MM.1S (cell line): ENCODE measurements around the gene IMPA2.

ENCODE experiments used
- DNase-seq: peaks from one replicate; pipeline ENCODE4 v3.0.0-alpha.2; 2015
- H2AFZ ChIP-seq: fragments of 300-600 bp; sonication (generic); 2 replicates; pipeline ENCODE4 v1.6.0; 2016; ENCODE audit warnings: antibody characterized with exemption, low read length
- H3F3A ChIP-seq: fragments of 300-600 bp; sonication (generic); 2 replicates; pipeline ENCODE4 v1.6.1; 2016; ENCODE audit warnings: mild to moderate bottlenecking, antibody characterized with exemption, low read length, moderate library complexity, mixed read lengths; ENCODE audit not compliant: insufficient read depth
- H3K27ac ChIP-seq: fragments of 300-600 bp; sonication (generic); 2 replicates; pipeline ENCODE4 v1.5.1; 2016; ENCODE audit warnings: mild to moderate bottlenecking, low read length
- H3K27me3 ChIP-seq: fragments of 300-600 bp; sonication (generic); replicated peaks from 2 replicates; pipeline ENCODE4 v1.6.0; 2016; ENCODE audit warnings: low read length; ENCODE audit not compliant: insufficient read depth
- H3K36me3 ChIP-seq: fragments of 300-600 bp; sonication (generic); replicated peaks from 2 replicates; pipeline ENCODE4 v1.6.1; 2016; ENCODE audit warnings: mild to moderate bottlenecking, low read length, mixed read lengths; ENCODE audit not compliant: insufficient read depth
- H3K4me1 ChIP-seq: fragments of 300-600 bp; sonication (generic); 2 replicates; pipeline ENCODE4 v1.6.1; 2016; ENCODE audit warnings: low read length, mixed read lengths
- H3K4me2 ChIP-seq: fragments of 300-600 bp; sonication (generic); 2 replicates; pipeline ENCODE4 v1.6.0; 2016; ENCODE audit warnings: low read depth, low read length
- H3K4me3 ChIP-seq: fragments of 300-600 bp; sonication (generic); 2 replicates; pipeline ENCODE4 v1.5.1; 2016; ENCODE audit warnings: low read length, mixed read lengths
- H3K79me2 ChIP-seq: fragments of 300-600 bp; sonication (generic); 2 replicates; pipeline ENCODE4 v1.6.1; 2016; ENCODE audit warnings: mixed run types, low read length, mixed read lengths
- H3K9ac ChIP-seq: fragments of 300-600 bp; sonication (generic); 2 replicates; pipeline ENCODE4 v1.6.1; 2016; ENCODE audit warnings: low read length, mixed read lengths
- H3K9me2 ChIP-seq: fragments of 300-600 bp; sonication (generic); replicated peaks from 2 replicates; pipeline ENCODE4 v1.6.1; 2016; ENCODE audit warnings: mild to moderate bottlenecking, low read length, mixed read lengths; ENCODE audit not compliant: insufficient read depth
- H3K9me3 ChIP-seq: fragments of 300-600 bp; sonication (generic); replicated peaks from 2 replicates; pipeline ENCODE4 v1.6.1; 2016; ENCODE audit warnings: mild to moderate bottlenecking, low read length, mixed read lengths; ENCODE audit not compliant: insufficient read depth
- H4K20me1 ChIP-seq: fragments of 300-600 bp; sonication (generic); 2 replicates; pipeline ENCODE4 v1.6.1; 2016; ENCODE audit warnings: mild to moderate bottlenecking, low read length, moderate library complexity, mixed read lengths; ENCODE audit not compliant: insufficient read depth
- CTCF ChIP-seq: fragments of 300-600 bp; sonication (generic); IDR thresholded peaks from 2 replicates; pipeline ENCODE4 v1.5.1; 2016; ENCODE audit warnings: antibody characterized with exemption, low read length, mixed read lengths
- EZH2 ChIP-seq: fragments of 300-600 bp; sonication (generic); optimal IDR thresholded peaks from 2 replicates; pipeline ENCODE3; 2017; ENCODE audit warnings: low read depth, mild to moderate bottlenecking, antibody characterized with exemption, low read length, mixed read lengths
- EZH2phosphoT487 ChIP-seq: fragments of 300-600 bp; sonication (generic); IDR thresholded peaks from 2 replicates; pipeline ENCODE4 v1.6.1; 2018; ENCODE audit warnings: antibody characterized with exemption, low read length

The IMPA2 gene

GRCh38 chr18:11985586-11985985, 4.3 kb downstream of the IMPA2 start:
- H3K9me3 ChIP-seq: no peaks in the 10 kb centered on the region
- H3K4me3 ChIP-seq: no peak overlapping the region
- H3K4me2 ChIP-seq: no peak overlapping the region
- no peaks in the 10 kb centered on the region for H4K20me1 ChIP-seq
- H3K79me2 ChIP-seq: no peaks in the 10 kb centered on the region
- H3K27ac ChIP-seq: no peak overlapping the region
- no peak for TF ChIP-seq CTCF
- TF ChIP-seq EZH2phosphoT487: no peak
- no peak for TF ChIP-seq EZH2
- no peaks in the 10 kb centered on the region for H3K27me3 ChIP-seq
- H3K9ac ChIP-seq: no peak overlapping the region
- H3K36me3 ChIP-seq: no peaks in the 10 kb centered on the region
- no peak for DNase-seq
- H3K9me2 ChIP-seq: no peaks in the 10 kb centered on the region
- H2AFZ ChIP-seq: no peak overlapping the region
- no peaks in the 10 kb centered on the region for H3K4me1 ChIP-seq
- H3F3A ChIP-seq: peaks cover 5% of the 10 kb centered on the region; the same call in 1 of the 2 replicates

- no peak for DNase-seq
- Histone ChIP-seq H3K4me2 (no peak overlapping the region), H3K27me3 (no peaks in the 10 kb centered on the region), H3K27ac (no peak overlapping the region), H3K4me3 (no peak overlapping the region), H3F3A (peaks cover 4% of the 10 kb centered on the region; the same call in 1 of the 2 replicates), H3K9ac (no peak overlapping the region), H3K79me2 (no peaks in the 10 kb centered on the region), H4K20me1 (no peaks in the 10 kb centered on the region), H3K9me2 (no peaks in the 10 kb centered on the region), H3K9me3 (no peaks in the 10 kb centered on the region), H2AFZ (no peak overlapping the region), H3K4me1 (no peaks in the 10 kb centered on the region), H3K36me3 (no peaks in the 10 kb centered on the region)
- TF ChIP-seq EZH2phosphoT487 (no peak), CTCF (no peak), EZH2 (no peak)
Measured at GRCh38 chr18:11986061-11986460, 4.8 kb downstream of the IMPA2 start.

- no peaks in the 10 kb centered on the region for H3F3A ChIP-seq
- H3K27ac ChIP-seq: no peak overlapping the region
- H2AFZ ChIP-seq: no peak overlapping the region
- no peaks in the 10 kb centered on the region for H3K4me1 ChIP-seq
- H3K9me3 ChIP-seq: no peaks in the 10 kb centered on the region
- no peaks in the 10 kb centered on the region for H4K20me1 ChIP-seq
- H3K4me2 ChIP-seq: no peak overlapping the region
- no peak for DNase-seq
- TF ChIP-seq CTCF: no peak
- TF ChIP-seq EZH2: no peak
- TF ChIP-seq EZH2phosphoT487: no peak
- no peak overlapping the region for H3K4me3 ChIP-seq
- H3K9ac ChIP-seq: no peak overlapping the region
- no peaks in the 10 kb centered on the region for H3K79me2 ChIP-seq
- no peaks in the 10 kb centered on the region for H3K9me2 ChIP-seq
- H3K27me3 ChIP-seq: no peaks in the 10 kb centered on the region
- no peaks in the 10 kb centered on the region for H3K36me3 ChIP-seq
Measured at GRCh38 chr18:11987527-11987926, 6.2 kb downstream of the IMPA2 start.
